ENCODE results near the gene TMX4.

TMX4 gene

GRCh38 chr20:8019246-8019997 is at the start of gene TMX4:
Gene TMX4 (minus strand): TSS chr20:8019761. CDS start chr20:8019613, 148 bp downstream.
- Mint-ChIP-seq H3K4me3 (peak within 1 kb of the TSS; percentile 89 to 93 (median 90)), H3K36me3 (ENCODE audit: low read depth) (no peaks in the 10 kb centered on the region), H3K9me3 (no peaks in the 10 kb centered on the region), H3K27ac (peak within 1 kb of the TSS in 2 of 3 experiments; percentile 70 to 92), H3K27me3 (ENCODE audit: low read depth) (no peaks in the 10 kb centered on the region), H3K4me1 (peaks cover 8% of the 10 kb centered on the region)
- peak; percentile 36 to 64 (median 40) for TF ChIP-seq CTCF (IDR thresholded peaks at IDR 0.05; ENCODE audit: unreplicated experiment in 3 of 3)

GRCh38 chr20:8067082-8067481 is 47.5 kb upstream of the TMX4 start:
- no peak for TF ChIP-seq CTCF (IDR thresholded peaks at IDR 0.05; ENCODE audit: unreplicated experiment in 3 of 3)
- no peak overlapping the region for H3K4me3 Mint-ChIP-seq
- H3K4me1 Mint-ChIP-seq: peaks cover 5% of the 10 kb centered on the region
- no peak overlapping the region for H3K27ac Mint-ChIP-seq
- no peaks in the 10 kb centered on the region for H3K36me3 Mint-ChIP-seq (ENCODE audit: low read depth)
- no peaks in the 10 kb centered on the region for H3K27me3 Mint-ChIP-seq (ENCODE audit: low read depth)
- H3K9me3 Mint-ChIP-seq: peaks cover 6% of the 10 kb centered on the region

GRCh38 chr20:8066662-8067061 is 47.1 kb upstream of the TMX4 start:
- H3K27ac Mint-ChIP-seq: no peak overlapping the region
- H3K27me3 Mint-ChIP-seq (ENCODE audit: low read depth): no peaks in the 10 kb centered on the region
- peaks cover 6% of the 10 kb centered on the region for H3K9me3 Mint-ChIP-seq
- H3K4me3 Mint-ChIP-seq: no peak overlapping the region
- H3K4me1 Mint-ChIP-seq: peaks cover 10% of the 10 kb centered on the region
- no peaks in the 10 kb centered on the region for H3K36me3 Mint-ChIP-seq (ENCODE audit: low read depth)
- no peak for TF ChIP-seq CTCF (IDR thresholded peaks at IDR 0.05; ENCODE audit: unreplicated experiment in 3 of 3)

GRCh38 chr20:8065691-8066090 is 46.1 kb upstream of the TMX4 start:
- no peak for TF ChIP-seq CTCF (IDR thresholded peaks at IDR 0.05; ENCODE audit: unreplicated experiment in 3 of 3)
- Mint-ChIP-seq H3K36me3 (ENCODE audit: low read depth) (no peaks in the 10 kb centered on the region), H3K9me3 (peaks cover 6% of the 10 kb centered on the region), H3K27ac (no peak overlapping the region), H3K4me3 (no peak overlapping the region), H3K4me1 (peaks cover 19% of the 10 kb centered on the region), H3K27me3 (ENCODE audit: low read depth) (no peaks in the 10 kb centered on the region)

GRCh38 chr20:8062756-8063155 is 43.2 kb upstream of the TMX4 start:
- Mint-ChIP-seq H3K36me3 (ENCODE audit: low read depth) (no peaks in the 10 kb centered on the region), H3K9me3 (peaks cover 4% of the 10 kb centered on the region), H3K27me3 (ENCODE audit: low read depth) (no peaks in the 10 kb centered on the region), H3K27ac (no peak overlapping the region), H3K4me3 (no peak overlapping the region), H3K4me1 (peaks cover 36% of the 10 kb centered on the region)
- no peak for TF ChIP-seq CTCF (IDR thresholded peaks at IDR 0.05; ENCODE audit: unreplicated experiment in 3 of 3)
